ENCODE results near the gene GPR82.

GPR82 gene

DNA sequence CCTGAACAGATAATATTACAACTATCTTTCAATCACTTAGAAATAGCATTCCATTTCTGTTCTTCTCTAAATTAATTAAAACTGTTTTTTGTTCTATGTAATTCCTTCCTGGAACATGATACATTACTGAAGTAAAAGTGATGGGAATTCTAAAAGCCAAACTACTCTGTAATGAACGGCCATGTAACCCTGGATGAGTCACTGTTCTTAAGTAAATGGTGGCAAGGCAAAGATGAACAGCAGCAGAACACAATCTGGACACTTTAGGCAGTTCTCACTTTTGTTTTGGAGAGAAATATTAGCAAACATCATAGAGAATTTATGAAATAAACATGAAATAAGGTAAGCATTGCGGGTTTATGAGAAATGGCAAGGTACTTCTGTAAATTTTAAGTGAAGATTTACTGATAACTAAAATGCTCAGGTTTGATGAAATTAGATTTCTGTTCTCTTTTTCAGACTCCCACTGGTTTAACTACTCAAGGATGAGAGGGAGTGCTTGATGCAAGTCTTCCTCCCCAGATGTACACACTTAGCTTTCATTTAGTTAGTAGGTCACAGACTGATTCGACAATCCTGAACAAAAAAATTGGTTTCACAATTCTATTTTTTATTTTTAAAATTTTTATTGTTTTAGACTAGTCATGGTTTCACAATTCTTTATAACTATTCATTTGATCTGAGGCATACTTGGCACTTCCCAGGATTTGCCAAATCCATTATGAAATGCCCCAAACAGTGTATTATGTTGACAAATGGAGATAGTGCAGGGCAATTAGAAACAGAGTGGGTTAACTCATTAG is 964 bp upstream of the GPR82 start:
- Histone ChIP-seq H3K4me1 (ENCODE audit: control extremely low read depth in 1 of 4, control insufficient read depth in 4 of 4, insufficient read depth in 4 of 4, low read length in 3 of 4) (peaks cover 0 to 13% (median 6%) of the 10 kb centered on the region in 4 experiments), H3K36me3 (ENCODE audit: control insufficient read depth in 4 of 4, insufficient read depth in 4 of 4, low read length in 3 of 4) (no peaks in the 10 kb centered on the region), H3K27ac (ENCODE audit: insufficient read depth in 1 of 2, low read depth in 1 of 2, low read length in 2 of 2, poor library complexity in 1 of 2, severe bottlenecking in 2 of 2) (no peak overlapping the region), H3K9me3 (ENCODE audit: control extremely low read depth in 1 of 5, control insufficient read depth in 4 of 5, insufficient read depth in 2 of 5, low read depth in 1 of 5, low read length in 4 of 5) (peaks cover 0 to 11% (median 4%) of the 10 kb centered on the region in 5 experiments), H3K4me3 (ENCODE audit: control insufficient read depth in 1 of 7, extremely low read depth in 1 of 7, insufficient read depth in 4 of 7, low read depth in 2 of 7, low read length in 6 of 7) (no peak overlapping the region), H3K27me3 (replicated peaks in 2 of 5; ENCODE audit: control insufficient read depth in 4 of 5, insufficient read depth in 5 of 5, low read length in 4 of 5) (peaks cover 0 to 4% (median 0%) of the 10 kb centered on the region in 5 experiments)
- POLR2A ChIA-PET, result no interaction called here
- CTCF ChIA-PET, result no interaction called here
- WGBS (ENCODE audit: insufficient coverage), result 100% methylated on average over 1 of the region's 3 CpGs
- no peak for DNase-seq

DNA sequence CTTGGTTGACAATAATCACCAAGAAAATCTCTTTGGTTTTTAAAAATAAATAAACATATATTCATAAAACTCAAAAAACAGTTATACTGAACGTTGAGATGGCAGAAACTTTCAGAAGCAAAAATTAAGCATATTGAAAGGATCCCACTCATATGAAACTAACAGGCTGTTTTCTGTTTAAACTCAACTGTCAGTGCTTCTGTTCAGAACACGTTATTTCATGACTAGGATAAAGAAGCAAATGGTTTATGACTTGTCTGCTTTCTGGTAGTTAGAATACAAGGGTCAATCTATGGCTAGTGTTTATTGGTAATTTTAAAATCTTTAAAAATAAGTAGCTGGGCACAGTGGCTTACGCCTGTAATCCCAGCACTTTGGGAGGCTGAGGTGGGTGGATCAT is 4.1 kb downstream of the GPR82 start:
- no peak for DNase-seq
- no peaks in the 10 kb centered on the region for H3K9me3 ChIP-seq (ENCODE audit: control extremely low read depth in 1 of 5, control insufficient read depth in 4 of 5, insufficient read depth in 2 of 5, low read depth in 1 of 5, low read length in 4 of 5)
- ChIA-PET POLR2A (no interaction called here), CTCF (no interaction called here)
- 89% methylated on average over 3 of the region's 3 CpGs for WGBS (ENCODE audit: insufficient coverage)
- no peaks in the 10 kb centered on the region for H3K27me3 ChIP-seq (replicated peaks in 2 of 5; ENCODE audit: control insufficient read depth in 4 of 5, insufficient read depth in 5 of 5, low read length in 4 of 5)
- peaks cover 0 to 9% (median 3%) of the 10 kb centered on the region in 4 experiments for H3K4me1 ChIP-seq (ENCODE audit: control extremely low read depth in 1 of 4, control insufficient read depth in 4 of 4, insufficient read depth in 4 of 4, low read length in 3 of 4)
- no peaks in the 10 kb centered on the region for H3K36me3 ChIP-seq (ENCODE audit: control insufficient read depth in 4 of 4, insufficient read depth in 4 of 4, low read length in 3 of 4)
- no peak overlapping the region for H3K4me3 ChIP-seq (ENCODE audit: control insufficient read depth in 1 of 7, extremely low read depth in 1 of 7, insufficient read depth in 4 of 7, low read depth in 2 of 7, low read length in 6 of 7)
- no peak overlapping the region for H3K27ac ChIP-seq (ENCODE audit: insufficient read depth in 1 of 2, low read depth in 1 of 2, low read length in 2 of 2, poor library complexity in 1 of 2, severe bottlenecking in 2 of 2)

DNA sequence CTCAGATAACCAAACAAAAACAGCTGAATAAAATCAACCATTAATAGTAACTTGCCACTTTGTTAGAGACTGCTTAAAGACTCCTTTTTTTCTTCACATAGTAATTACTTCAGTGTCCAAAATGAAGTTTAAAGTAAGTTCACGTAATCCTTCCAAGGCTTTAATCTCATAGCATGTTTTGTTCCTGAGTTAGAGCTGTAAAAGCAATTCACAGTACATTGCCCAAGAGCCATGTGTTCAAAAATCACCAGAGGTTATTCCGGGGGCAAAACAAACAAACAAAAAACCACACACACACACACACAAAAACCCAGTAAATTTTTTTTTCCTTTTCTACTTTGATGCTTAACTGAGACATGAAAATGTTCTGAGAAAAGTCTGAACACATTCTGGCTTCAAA is 6.1 kb downstream of the GPR82 start:
- Histone ChIP-seq H3K4me3 (ENCODE audit: control insufficient read depth in 1 of 7, extremely low read depth in 1 of 7, insufficient read depth in 4 of 7, low read depth in 2 of 7, low read length in 6 of 7) (no peak overlapping the region), H3K4me1 (ENCODE audit: control extremely low read depth in 1 of 4, control insufficient read depth in 4 of 4, insufficient read depth in 4 of 4, low read length in 3 of 4) (peaks cover 0 to 10% (median 0%) of the 10 kb centered on the region in 4 experiments), H3K27ac (ENCODE audit: insufficient read depth in 1 of 2, low read depth in 1 of 2, low read length in 2 of 2, poor library complexity in 1 of 2, severe bottlenecking in 2 of 2) (no peak overlapping the region), H3K36me3 (ENCODE audit: control insufficient read depth in 4 of 4, insufficient read depth in 4 of 4, low read length in 3 of 4) (no peaks in the 10 kb centered on the region), H3K27me3 (replicated peaks in 2 of 5; ENCODE audit: control insufficient read depth in 4 of 5, insufficient read depth in 5 of 5, low read length in 4 of 5) (no peaks in the 10 kb centered on the region), H3K9me3 (ENCODE audit: control extremely low read depth in 1 of 5, control insufficient read depth in 4 of 5, insufficient read depth in 2 of 5, low read depth in 1 of 5, low read length in 4 of 5) (no peaks in the 10 kb centered on the region)
- ChIA-PET POLR2A (no interaction called here), CTCF (interaction anchor here (0.6 kb wide), 2 partner anchors 25 to 213 kb away, joined by 3 read pairs; no protein-coding TSS in a partner anchor)
- 83% methylated on average over 1 of the region's 2 CpGs for WGBS (ENCODE audit: insufficient coverage)
- no peak for DNase-seq

DNA sequence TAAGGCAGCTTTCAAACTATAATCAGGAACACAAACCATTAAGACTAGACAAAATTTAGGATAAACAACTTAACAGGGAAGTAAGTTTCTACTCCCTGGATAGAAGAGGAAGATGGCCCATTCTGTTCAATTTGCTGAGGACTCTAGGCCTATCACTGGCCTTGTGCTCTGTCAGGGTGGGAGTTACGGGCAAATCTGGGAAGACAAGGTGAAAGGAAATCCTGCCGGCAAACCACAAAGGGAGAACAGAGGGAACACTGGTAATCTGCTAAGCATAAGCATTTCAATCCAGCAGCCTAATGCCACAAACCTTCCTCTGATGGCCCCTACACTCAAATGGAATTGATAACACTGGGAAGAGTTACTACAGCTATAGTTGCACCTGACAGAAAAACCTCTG is 8.3 kb downstream of the GPR82 start:
- H3K4me1 ChIP-seq (ENCODE audit: control extremely low read depth in 1 of 4, control insufficient read depth in 4 of 4, insufficient read depth in 4 of 4, low read length in 3 of 4), result peaks cover 0 to 12% (median 0%) of the 10 kb centered on the region in 4 experiments
- POLR2A ChIA-PET, result no interaction called here
- H3K27me3 ChIP-seq (replicated peaks in 2 of 5; ENCODE audit: control insufficient read depth in 4 of 5, insufficient read depth in 5 of 5, low read length in 4 of 5), result no peaks in the 10 kb centered on the region
- WGBS (ENCODE audit: insufficient coverage), result 67% methylated on average over 1 of the region's 2 CpGs
- no peaks in the 10 kb centered on the region for H3K9me3 ChIP-seq (ENCODE audit: control extremely low read depth in 1 of 5, control insufficient read depth in 4 of 5, insufficient read depth in 2 of 5, low read depth in 1 of 5, low read length in 4 of 5)
- H3K27ac ChIP-seq (ENCODE audit: insufficient read depth in 1 of 2, low read depth in 1 of 2, low read length in 2 of 2, poor library complexity in 1 of 2, severe bottlenecking in 2 of 2), result no peak overlapping the region
- H3K36me3 ChIP-seq (ENCODE audit: control insufficient read depth in 4 of 4, insufficient read depth in 4 of 4, low read length in 3 of 4), result no peaks in the 10 kb centered on the region
- CTCF ChIA-PET, result no interaction called here
- DNase-seq, result no peak
- no peak overlapping the region for H3K4me3 ChIP-seq (ENCODE audit: control insufficient read depth in 1 of 7, extremely low read depth in 1 of 7, insufficient read depth in 4 of 7, low read depth in 2 of 7, low read length in 6 of 7)

DNA sequence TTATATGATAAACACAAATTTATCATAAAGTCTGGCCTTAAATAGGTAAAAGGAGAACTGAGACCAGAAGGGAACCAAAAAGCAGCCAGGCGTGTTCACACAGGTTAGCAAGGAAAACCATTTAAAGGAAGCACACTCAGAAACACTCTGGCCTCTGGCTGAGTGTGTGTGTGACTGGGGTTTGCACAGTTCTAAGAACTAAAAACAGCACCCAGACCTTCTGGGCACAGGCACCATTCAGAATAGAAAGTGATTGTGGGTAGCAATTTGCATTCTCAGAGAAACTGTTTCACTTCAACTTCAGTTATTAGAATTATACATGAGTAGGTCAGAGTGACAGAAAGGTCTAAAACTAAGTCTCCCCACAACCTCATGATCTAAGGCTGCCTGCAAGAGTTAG is 10.0 kb downstream of the GPR82 start:
- peak in 2 of 3 donors; percentile 30 to 45 for DNase-seq
- no peak overlapping the region for H3K27ac ChIP-seq (ENCODE audit: insufficient read depth in 1 of 2, low read depth in 1 of 2, low read length in 2 of 2, poor library complexity in 1 of 2, severe bottlenecking in 2 of 2)
- H3K9me3 ChIP-seq (ENCODE audit: control extremely low read depth in 1 of 5, control insufficient read depth in 4 of 5, insufficient read depth in 2 of 5, low read depth in 1 of 5, low read length in 4 of 5), result no peaks in the 10 kb centered on the region
- H3K4me1 ChIP-seq (ENCODE audit: control extremely low read depth in 1 of 4, control insufficient read depth in 4 of 4, insufficient read depth in 4 of 4, low read length in 3 of 4), result peaks cover 0 to 12% (median 0%) of the 10 kb centered on the region in 4 experiments
- no peaks in the 10 kb centered on the region for H3K27me3 ChIP-seq (replicated peaks in 2 of 5; ENCODE audit: control insufficient read depth in 4 of 5, insufficient read depth in 5 of 5, low read length in 4 of 5)
- 80% methylated on average over 1 of the region's 1 CpG for WGBS (ENCODE audit: insufficient coverage)
- no peak overlapping the region for H3K4me3 ChIP-seq (ENCODE audit: control insufficient read depth in 1 of 7, extremely low read depth in 1 of 7, insufficient read depth in 4 of 7, low read depth in 2 of 7, low read length in 6 of 7)
- no peaks in the 10 kb centered on the region for H3K36me3 ChIP-seq (ENCODE audit: control insufficient read depth in 4 of 4, insufficient read depth in 4 of 4, low read length in 3 of 4)
- CTCF ChIA-PET, result no interaction called here
- POLR2A ChIA-PET, result no interaction called here

DNA sequence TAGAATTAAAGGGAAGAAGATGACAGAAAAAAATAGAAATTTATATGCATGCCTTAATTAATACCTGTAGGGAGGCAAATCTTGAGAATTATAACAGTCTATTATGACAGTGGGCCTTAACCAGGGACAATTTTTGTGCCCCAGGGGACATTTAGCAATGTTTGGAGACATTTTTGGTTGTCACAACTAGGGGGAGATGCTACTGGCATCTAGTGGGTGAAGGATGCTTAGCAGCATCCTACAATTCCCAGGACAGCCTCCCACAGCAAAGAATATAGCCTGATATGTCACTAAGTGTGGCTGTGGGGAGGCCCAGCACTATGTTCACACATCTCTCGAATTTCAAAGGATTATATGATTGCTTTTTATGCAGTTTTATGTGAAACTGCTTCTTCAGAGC is 10.5 kb downstream of the GPR82 start:
- peak; percentile 22 to 51 (median 46) for DNase-seq
- Histone ChIP-seq H3K36me3 (ENCODE audit: control insufficient read depth in 4 of 4, insufficient read depth in 4 of 4, low read length in 3 of 4) (no peaks in the 10 kb centered on the region), H3K9me3 (ENCODE audit: control extremely low read depth in 1 of 5, control insufficient read depth in 4 of 5, insufficient read depth in 2 of 5, low read depth in 1 of 5, low read length in 4 of 5) (no peaks in the 10 kb centered on the region), H3K27ac (ENCODE audit: insufficient read depth in 1 of 2, low read depth in 1 of 2, low read length in 2 of 2, poor library complexity in 1 of 2, severe bottlenecking in 2 of 2) (no peak overlapping the region), H3K4me1 (ENCODE audit: control extremely low read depth in 1 of 4, control insufficient read depth in 4 of 4, insufficient read depth in 4 of 4, low read length in 3 of 4) (peaks cover 0 to 12% (median 0%) of the 10 kb centered on the region in 4 experiments), H3K27me3 (replicated peaks in 2 of 5; ENCODE audit: control insufficient read depth in 4 of 5, insufficient read depth in 5 of 5, low read length in 4 of 5) (no peaks in the 10 kb centered on the region), H3K4me3 (ENCODE audit: control insufficient read depth in 1 of 7, extremely low read depth in 1 of 7, insufficient read depth in 4 of 7, low read depth in 2 of 7, low read length in 6 of 7) (no peak overlapping the region)
- ChIA-PET POLR2A (no interaction called here), CTCF (interaction anchor here (1.6 kb wide), 1 partner anchor 176 kb away, joined by 4 read pairs; no protein-coding TSS in a partner anchor)
- no CpG with 5 or more reads among the region's 1 CpG for WGBS (ENCODE audit: insufficient coverage)

DNA sequence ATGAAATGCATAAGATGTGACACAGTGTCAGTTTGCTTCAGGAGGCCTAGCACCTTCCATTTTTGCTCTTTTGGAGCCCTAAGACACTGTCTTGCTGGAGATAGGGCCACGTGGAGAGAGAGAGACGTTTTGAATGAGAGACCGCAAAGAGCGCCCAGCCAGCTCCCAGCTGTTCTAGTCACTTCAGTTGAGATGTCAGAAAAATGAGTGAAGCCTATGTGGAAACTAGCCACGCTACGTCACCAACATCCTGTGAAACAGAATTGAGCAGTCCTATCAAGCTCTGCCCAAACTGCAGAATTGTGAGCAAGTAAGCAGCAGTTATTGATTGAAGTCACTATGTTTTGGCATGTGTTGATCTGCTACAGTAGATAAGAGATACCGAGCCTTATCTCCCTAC is 13.1 kb downstream of the GPR82 start:
- peak in 2 of 3 donors; percentile 28 to 47 for DNase-seq
- no peak overlapping the region for H3K27ac ChIP-seq (ENCODE audit: insufficient read depth in 1 of 2, low read depth in 1 of 2, low read length in 2 of 2, poor library complexity in 1 of 2, severe bottlenecking in 2 of 2)
- H3K36me3 ChIP-seq (ENCODE audit: control insufficient read depth in 4 of 4, insufficient read depth in 4 of 4, low read length in 3 of 4), result no peaks in the 10 kb centered on the region
- POLR2A ChIA-PET, result no interaction called here
- CTCF ChIA-PET, result interaction anchor here (1.2 kb wide), 1 partner anchor 23 kb away, joined by 3 read pairs; no protein-coding TSS in a partner anchor
- peaks cover 0 to 12% (median 0%) of the 10 kb centered on the region in 4 experiments for H3K4me1 ChIP-seq (ENCODE audit: control extremely low read depth in 1 of 4, control insufficient read depth in 4 of 4, insufficient read depth in 4 of 4, low read length in 3 of 4)
- no peaks in the 10 kb centered on the region for H3K9me3 ChIP-seq (ENCODE audit: control extremely low read depth in 1 of 5, control insufficient read depth in 4 of 5, insufficient read depth in 2 of 5, low read depth in 1 of 5, low read length in 4 of 5)
- no peak overlapping the region for H3K4me3 ChIP-seq (ENCODE audit: control insufficient read depth in 1 of 7, extremely low read depth in 1 of 7, insufficient read depth in 4 of 7, low read depth in 2 of 7, low read length in 6 of 7)
- 64% methylated on average over 6 of the region's 7 CpGs for WGBS (ENCODE audit: insufficient coverage)
- peaks cover 0 to 2% (median 0%) of the 10 kb centered on the region in 5 experiments for H3K27me3 ChIP-seq (replicated peaks in 2 of 5; ENCODE audit: control insufficient read depth in 4 of 5, insufficient read depth in 5 of 5, low read length in 4 of 5)
